GM12864 (cell line): ENCODE measurements around the gene FAM241B.

Source experiments
- DNase-seq: peaks from one replicate; pipeline ENCODE4 v3.0.0-alpha.2; 2011; ENCODE audit warnings: low read depth
- H3K4me3 ChIP-seq: 2 replicates; pipeline ENCODE4 v1.5.1; 2011; ENCODE audit warnings: mild to moderate bottlenecking, low read depth, low read length, control low read depth
- CTCF ChIP-seq: IDR thresholded peaks from 2 replicates; pipeline ENCODE4 v1.5.1; 2011; ENCODE audit warnings: low read depth, mild to moderate bottlenecking, moderate library complexity, low read length, control low read depth, inconsistent platforms; ENCODE audit errors: missing control alignments

Gene FAM241B

GRCh38 chr10:69659241-69660038 is 29.4 kb downstream of the FAM241B start:
- H3K4me3 ChIP-seq, result no peak overlapping the region
- no peak for TF ChIP-seq CTCF
- no peak for DNase-seq

- H3K4me3 ChIP-seq, result no peak overlapping the region
- DNase-seq, result no peak
- TF ChIP-seq CTCF, result no peak
Measured at GRCh38 chr10:69660296-69660695, 30.2 kb downstream of the FAM241B start.

GRCh38 chr10:69661414-69662172 is 31.5 kb downstream of the FAM241B start:
- no peak overlapping the region for H3K4me3 ChIP-seq
- TF ChIP-seq CTCF, result no peak
- DNase-seq, result no peak

- TF ChIP-seq CTCF, result no peak
- no peak for DNase-seq
- no peak overlapping the region for H3K4me3 ChIP-seq
Measured at GRCh38 chr10:69662173-69662877, 32.3 kb downstream of the FAM241B start.

GRCh38 chr10:69662901-69663300 is 32.9 kb downstream of the FAM241B start:
- TF ChIP-seq CTCF, result no peak
- DNase-seq, result no peak
- no peak overlapping the region for H3K4me3 ChIP-seq

- DNase-seq, result no peak
- TF ChIP-seq CTCF, result peak; percentile 7
- H3K4me3 ChIP-seq, result no peak overlapping the region
Measured at GRCh38 chr10:69663369-69663947, 33.4 kb downstream of the FAM241B start.
